AML-193 (cell line): Measurements from ENCODE around the gene CHIT1.

Experiments used
- DNase-seq, 2 experiments: peaks; one replicate each; lab custom pipeline; 2025; lab: John Stamatoyannopoulos, UW

CHIT1 gene

DNA sequence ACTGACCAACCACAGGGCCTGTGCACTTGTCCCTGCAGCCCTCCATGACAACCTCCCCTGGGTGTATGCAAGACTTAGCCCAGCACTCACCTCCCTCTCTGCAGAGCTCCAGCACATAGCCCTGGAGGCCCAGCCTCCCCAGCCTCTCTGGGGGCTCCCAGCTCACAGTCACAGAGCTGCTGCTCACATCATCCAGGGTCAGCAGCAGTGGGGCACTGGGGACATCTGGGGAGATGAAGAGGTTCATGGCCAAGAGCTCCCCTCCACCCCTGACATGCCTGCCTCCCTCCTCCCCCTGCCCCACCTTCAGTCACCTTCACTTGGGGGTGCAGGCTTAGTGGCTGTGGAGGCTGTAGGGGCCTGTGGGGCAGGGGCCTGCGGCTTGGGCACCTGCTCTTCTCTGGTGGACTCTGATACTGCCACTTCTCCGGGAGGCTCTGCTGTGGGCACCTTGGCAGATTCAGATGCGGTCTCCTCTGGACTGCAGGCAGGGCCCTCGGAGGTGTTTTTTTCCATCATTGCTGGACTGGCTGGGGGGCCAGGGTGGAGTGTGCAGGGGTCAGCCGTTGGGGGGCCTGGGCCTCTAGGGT, 54.1 kb downstream of the CHIT1 start, which contains the start of gene MYBPH:
Gene MYBPH (minus strand): TSS at position 590 of the 590 bp plus-strand sequence. CDS start 71 bp downstream, at position 519.
- no peak for DNase-seq

DNA sequence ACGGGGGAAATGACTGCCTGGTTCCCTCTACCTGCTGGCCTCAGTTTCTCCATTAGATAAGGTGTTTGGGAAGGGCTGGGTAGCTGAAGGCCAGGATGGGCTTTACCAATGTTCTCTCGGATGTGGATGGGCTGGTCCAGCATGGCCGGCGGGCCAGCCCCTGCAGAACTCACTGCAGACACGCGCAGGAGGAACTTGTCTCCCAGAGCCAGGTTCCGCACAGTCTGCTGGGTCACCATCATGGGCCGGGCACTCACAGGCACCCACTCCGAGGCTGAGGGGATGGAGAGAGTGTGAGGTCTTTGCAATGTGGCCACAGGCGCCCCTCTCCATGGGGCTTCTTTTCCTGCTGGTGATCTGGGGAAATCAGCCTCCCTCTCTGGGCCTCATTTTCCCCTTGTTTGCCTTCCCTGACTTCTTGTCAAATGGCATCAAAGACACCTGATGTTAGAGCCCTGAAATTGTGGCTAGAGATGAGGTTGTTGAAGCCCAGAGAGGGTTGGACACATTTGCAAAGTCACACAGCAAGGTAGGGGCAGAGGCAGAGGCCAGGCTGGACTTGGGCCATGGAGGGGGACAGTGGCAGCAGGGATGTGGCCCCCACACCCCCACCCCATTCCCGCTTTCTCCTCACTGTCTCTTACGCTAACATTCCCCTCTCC, 55.0 kb downstream of the CHIT1 start:
- DNase-seq: no peak

GRCh38 chr1:203173566-203173965, 55.9 kb downstream of the CHIT1 start:
- DNase-seq: no peak

- no peak for DNase-seq
These were observed 56.4 kb downstream of the CHIT1 start for GRCh38 chr1:203173011-203173555.

DNA sequence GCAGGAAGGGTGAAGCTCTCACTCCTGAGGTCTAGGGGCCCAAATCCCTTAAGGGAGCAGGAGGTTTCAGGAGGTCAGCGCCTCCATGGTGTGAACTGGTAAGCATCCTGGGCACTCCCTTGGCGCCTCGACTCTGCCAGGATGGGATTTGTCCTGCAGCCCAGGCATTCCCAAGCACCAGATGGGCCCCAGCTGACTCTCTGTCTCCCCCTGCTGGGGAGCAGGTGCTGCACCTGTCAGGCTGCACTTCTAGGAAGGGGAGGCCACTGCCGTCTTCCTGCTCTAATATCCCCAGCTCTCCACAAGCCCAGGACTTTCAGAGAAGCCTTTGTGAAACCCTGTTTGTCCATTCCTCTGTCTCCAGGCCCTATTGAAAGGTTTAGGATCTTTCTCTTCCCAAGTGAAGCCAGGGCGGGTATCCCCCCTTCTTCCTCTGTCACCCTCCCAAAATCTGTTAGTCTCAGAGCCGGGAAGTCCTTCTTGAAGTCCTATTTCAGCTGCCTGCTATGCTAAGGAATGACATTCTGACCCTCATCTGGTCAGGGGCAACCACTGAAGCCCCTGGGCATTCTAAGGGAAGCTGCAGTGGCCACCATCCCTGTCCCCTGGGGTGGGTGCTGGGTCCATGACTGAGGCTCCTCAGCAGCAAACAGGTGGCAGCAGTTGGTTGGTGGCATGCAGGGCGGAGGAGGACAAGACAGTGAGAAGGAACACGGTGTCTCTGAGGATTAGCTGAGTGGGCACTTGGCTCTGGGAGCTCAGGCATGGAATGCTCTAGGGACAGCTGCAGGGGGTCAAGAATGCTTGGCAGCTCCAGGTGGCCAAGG, 57.1 kb downstream of the CHIT1 start:
- peak; percentile 11 to 14 for DNase-seq

GRCh38 chr1:203171341-203172183, 57.9 kb downstream of the CHIT1 start:
- no peak for DNase-seq

DNA sequence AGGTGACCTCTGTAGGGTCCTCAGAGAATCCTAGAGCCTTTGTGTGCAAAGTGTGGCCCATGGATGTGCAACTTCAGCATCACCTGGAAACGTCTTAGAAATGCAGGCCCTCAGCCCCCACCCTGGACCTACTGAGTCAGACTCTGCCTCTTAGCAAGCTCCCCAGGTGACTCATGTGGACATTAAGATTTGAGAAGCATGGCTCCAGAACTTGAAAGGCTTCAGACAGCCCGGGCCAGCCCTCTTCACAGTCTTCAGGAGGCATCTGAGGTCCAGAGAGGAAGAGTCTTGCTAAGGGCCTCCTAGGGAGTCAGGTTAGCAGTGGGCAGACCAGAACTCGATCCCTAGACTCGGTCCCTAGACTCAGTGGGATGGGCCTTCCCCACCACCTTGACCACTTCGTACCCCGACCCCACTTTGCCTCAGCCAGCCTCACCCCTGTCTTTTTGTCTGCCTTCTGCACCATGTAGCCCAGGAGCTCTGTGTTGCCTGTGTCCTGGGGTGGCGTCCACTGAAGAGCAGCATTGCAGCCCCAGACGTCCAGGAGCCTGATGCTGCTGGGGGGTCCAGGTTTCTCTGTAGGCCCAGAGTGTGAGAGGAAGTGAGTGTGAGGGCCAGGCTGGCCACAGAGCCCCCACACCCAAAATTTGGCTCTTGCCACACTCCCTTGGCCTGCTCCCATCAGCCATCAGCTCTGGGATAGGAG, 58.7 kb downstream of the CHIT1 start:
- DNase-seq: no peak

DNA sequence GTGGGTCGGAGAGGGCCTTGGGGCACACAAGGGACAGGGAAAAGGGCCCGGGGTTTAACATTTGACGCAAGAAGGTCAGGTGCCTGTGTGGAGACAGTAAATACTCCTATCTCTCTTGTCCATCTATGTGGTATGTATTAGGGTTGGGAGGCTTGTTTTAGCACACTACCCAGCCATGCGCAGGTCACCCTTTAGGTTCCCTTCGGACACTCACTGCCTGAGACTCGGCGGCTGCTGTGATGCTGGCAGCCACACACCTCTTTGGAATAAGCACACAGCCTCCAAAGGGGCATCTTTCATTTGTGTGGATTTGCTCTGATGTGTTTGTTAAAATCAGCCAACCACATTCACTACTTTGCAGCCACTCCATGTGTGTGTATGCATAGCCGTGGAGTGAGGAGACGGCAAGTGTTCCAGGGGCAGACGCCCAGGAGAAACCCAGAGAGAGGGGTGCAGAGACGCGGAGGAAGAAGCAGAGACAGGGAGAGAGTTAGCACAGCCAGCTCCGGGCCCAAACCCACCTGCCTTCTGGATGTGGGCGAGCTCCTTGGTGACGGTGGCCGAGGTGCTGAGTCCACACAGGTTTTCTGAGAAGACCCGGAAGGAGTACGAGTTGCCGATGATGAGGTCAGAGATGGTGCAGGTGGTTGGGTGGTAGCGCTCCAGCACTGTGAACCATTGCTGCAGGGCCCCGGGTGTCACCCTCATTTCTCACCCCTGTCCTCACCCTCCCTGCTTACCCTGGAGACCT, 59.5 kb downstream of the CHIT1 start:
- no peak for DNase-seq

DNA sequence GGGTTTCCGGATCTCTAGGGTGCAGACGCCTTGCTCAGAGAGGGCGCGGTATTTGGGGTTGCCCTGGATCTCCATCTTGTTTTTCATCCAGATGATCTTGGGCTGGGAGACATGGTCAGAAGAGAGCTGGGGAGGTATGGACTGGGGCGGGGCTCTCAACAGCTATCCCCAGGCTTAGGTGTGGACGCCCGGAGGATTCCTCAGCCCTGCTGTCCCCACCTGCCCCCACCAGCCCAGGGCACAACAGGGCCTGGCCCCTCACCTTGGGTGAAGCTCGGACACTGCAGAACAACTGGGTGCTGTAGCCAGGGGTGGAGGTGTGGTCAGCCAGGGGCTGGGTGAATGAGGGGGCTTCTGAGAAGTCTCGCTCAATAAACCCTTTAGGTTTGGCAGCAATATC, 60.5 kb downstream of the CHIT1 start:
- DNase-seq: no peak

- DNase-seq: no peak
These were observed 61.2 kb downstream of the CHIT1 start for GRCh38 chr1:203168256-203168786.

GRCh38 chr1:203167913-203168200, 61.6 kb downstream of the CHIT1 start:
- DNase-seq: no peak

GRCh38 chr1:203167026-203167912, 62.2 kb downstream of the CHIT1 start:
- DNase-seq: no peak

GRCh38 chr1:203166192-203166940, 63.1 kb downstream of the CHIT1 start:
- no peak for DNase-seq
